NCI-H446 treated with DMSO at 0.1 percent for 48 hours (cell line): ENCODE measurements around the gene SHC3.

ENCODE experiments used
- DNase-seq: peaks from one replicate; lab custom pipeline; 2025; lab: John Stamatoyannopoulos, UW

The SHC3 gene

GRCh38 chr9:89106224-89106851 is 72.3 kb downstream of the SHC3 start:
- no peak for DNase-seq

GRCh38 chr9:89104821-89105220 is 73.8 kb downstream of the SHC3 start:
- DNase-seq: no peak

DNA sequence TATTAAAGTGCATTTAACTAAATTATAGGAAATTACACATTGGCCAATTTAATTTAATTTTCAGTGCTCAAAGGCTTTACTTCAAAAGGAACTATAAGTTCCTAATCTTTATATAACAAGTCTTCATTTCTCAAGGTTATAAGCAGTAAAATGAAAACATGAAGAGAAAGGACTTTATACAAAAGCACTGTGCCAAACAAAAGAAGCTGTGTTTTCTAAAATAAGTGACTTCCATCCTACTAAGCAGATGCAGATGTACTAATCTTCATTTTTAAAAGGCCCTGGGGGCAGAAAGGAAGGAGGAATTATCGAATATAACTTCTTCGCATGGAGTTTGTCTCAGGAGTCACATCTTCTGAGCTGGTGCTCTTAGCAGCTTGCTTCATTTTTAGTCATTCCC is 81.4 kb downstream of the SHC3 start:
- no peak for DNase-seq

GRCh38 chr9:89096807-89097206 is 81.8 kb downstream of the SHC3 start:
- DNase-seq: no peak

- DNase-seq: no peak
These were observed 82.7 kb downstream of the SHC3 start for GRCh38 chr9:89095761-89096528.

DNA sequence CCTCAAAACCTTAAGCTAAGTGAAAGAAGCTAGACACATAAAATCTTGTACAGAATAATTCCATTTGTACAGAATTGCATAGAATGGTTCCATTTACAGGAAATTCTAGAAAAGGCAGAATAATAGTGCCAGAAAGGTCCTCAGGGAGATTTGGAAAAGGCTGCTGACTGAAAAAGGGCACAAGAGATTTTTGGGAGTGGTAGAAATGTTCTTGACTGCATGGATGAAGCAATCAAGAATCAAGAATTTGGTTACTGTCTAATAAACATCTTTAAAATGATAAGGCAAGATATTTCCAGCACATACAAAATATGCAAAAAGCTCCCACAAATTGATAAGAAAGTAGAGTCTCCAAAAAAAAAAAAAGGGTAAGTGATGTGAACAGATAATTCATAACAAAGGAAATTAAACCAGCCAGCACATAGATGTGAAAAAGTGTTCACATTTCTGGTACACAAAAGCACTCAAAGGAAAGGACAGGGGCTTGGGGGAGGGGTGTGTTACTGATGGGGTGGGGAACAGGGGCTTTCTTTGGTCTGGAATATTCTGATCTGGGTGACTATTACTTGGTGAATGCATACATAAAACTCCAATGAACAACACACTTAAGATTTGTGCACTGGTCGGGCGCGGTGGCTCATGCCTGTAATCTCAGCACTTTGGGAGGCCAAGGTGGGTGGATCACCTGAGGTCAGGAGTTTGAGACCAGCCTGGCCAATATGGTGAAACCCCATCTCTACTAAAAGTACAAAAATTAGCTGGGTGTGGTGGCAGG is 85.2 kb downstream of the SHC3 start:
- DNase-seq: no peak

GRCh38 chr9:89089176-89089575 is 89.4 kb downstream of the SHC3 start:
- DNase-seq: no peak

DNA sequence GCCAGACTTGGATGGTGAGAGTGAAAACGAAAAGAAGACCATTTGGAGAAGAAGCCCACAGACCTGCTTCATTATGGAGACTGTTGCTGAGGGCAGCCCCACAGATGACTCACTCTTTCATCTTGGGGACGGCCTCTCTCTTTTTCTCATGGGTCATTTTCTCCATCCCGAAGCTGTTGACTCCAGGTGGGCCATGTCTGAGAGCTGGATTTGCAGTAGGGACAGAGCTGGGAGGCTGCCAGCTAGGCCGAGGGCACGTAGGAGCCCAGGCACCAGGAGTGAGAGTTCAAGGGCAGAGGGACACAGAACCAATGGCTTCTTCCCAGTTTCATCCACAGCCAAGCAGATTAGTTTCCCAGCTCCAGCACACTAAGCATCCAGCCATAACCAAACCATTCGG is 95.0 kb downstream of the SHC3 start:
- DNase-seq: no peak

DNA sequence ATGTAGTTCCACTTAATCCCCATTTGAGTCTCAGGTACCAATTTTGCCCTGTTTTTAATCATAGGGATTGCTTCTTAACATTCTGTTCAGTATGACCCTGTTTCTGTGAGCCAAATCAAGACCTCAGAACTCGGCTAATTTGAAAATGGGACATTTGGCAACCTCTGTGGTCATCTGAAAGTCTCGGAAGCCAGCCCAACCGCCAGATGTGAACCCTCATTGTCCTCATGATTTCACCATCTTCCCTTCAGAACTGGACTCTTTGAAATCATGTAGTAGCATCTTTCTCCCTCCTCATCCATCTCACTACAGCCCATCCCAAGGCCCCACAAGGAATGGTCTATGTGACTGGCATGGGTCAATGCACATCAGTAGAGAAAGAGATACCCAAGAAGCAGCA is 98.4 kb downstream of the SHC3 start:
- DNase-seq: no peak

GRCh38 chr9:89079391-89079790 is 99.2 kb downstream of the SHC3 start:
- DNase-seq: no peak

DNA sequence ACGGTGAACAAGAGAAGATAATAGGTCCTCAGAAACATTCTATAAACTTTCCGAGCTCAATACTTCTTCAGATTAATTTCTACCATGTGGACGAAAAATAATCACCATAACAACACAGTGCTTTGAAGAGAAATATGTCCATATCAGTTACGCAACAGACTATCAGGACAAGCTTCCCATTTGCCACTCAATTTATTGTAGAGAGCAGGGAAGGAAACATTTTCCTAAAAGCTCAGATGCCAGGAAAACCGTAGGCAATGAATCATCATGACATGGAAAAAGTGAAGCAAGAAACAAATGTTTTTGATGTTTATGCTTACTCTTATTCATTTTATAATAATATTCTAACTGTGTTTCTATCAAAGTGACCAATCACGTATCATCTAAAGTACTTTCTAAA is 99.8 kb downstream of the SHC3 start:
- no peak for DNase-seq

- DNase-seq: no peak
These were observed 100.2 kb downstream of the SHC3 start for GRCh38 chr9:89078421-89078820.

GRCh38 chr9:89077519-89077918 is 101.1 kb downstream of the SHC3 start:
- no peak for DNase-seq

- DNase-seq: no peak
These were observed 105.2 kb downstream of the SHC3 start for GRCh38 chr9:89073397-89073796.

DNA sequence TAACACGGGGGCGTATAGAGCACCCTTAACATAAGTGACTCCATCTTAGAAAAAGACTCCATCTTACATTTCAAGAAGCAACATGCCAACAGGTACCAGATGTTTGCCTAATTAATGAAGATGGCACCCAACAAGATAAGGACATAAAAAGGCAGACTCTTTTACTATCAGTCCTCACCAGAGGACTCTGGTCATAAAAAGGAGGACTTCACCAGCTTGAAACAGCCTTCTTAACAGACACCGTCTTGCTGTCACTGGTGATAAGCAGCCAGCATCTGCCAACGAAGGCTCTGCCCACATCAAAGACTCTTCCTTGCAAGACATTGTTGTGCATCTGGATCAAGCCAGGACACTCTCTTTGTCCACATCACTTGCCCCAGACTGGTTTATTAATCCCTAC is 107.0 kb downstream of the SHC3 start:
- no peak for DNase-seq

DNA sequence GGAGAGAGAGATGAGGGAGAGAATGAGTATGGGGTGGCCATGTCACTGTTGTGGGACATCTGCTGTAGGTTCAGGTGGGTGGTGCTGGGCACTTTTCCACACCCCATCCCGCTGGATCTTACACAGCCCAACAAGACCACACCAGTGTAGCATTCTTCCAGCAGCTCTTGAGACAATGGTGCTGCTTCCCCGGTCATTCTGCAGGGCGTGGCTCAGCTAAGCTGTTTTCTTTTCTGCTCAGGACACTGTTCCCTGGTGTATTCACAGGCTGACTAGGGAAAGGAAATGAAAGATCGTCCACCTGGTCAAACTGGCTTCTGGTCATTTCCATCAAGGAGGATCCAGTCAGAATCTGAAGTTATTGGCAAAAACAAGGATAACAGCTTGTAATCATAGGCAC is 111.8 kb downstream of the SHC3 start:
- DNase-seq: no peak

DNA sequence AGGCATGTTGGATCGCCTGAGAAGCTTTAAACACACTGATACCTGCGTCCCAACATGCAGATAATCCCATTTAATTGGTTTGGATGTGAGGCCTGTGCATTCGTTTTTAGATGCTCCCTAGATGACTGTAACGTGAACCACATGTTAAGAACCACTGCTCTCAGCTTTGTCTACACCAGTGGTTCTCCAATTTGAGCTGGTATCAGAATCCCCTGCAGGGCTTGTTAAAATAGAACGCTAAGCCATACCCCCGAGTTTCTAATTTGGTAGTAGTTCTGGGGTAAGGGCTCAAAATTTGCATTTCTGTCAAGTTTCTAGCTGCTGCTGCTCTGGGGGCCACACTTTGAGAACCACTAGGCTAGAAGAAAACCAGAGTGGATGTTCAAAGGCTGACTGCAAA is 112.7 kb downstream of the SHC3 start:
- DNase-seq: no peak

GRCh38 chr9:89060790-89061189 is 117.8 kb downstream of the SHC3 start:
- DNase-seq: no peak

- no peak for DNase-seq
These were observed 118.6 kb downstream of the SHC3 start for GRCh38 chr9:89059925-89060506.

DNA sequence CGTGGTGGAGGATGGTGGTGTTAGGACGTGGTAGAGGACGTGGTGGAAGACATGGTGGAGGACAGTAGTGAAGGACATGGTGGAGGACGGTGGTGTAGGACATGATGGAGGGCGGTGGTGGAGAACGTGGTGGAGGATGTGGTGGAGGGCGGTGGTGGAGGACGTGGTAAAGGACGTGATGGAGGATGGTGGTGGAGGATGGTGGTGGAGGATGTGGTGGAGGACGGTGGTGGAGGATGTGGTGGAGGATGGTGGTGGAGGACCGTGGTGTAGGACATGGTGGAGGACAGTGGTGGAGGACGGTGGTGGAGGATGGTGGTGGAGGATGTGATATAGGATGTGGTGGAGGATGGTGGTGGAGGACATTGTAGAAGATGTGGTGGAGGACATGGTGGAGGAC is 119.7 kb downstream of the SHC3 start:
- no peak for DNase-seq

DNA sequence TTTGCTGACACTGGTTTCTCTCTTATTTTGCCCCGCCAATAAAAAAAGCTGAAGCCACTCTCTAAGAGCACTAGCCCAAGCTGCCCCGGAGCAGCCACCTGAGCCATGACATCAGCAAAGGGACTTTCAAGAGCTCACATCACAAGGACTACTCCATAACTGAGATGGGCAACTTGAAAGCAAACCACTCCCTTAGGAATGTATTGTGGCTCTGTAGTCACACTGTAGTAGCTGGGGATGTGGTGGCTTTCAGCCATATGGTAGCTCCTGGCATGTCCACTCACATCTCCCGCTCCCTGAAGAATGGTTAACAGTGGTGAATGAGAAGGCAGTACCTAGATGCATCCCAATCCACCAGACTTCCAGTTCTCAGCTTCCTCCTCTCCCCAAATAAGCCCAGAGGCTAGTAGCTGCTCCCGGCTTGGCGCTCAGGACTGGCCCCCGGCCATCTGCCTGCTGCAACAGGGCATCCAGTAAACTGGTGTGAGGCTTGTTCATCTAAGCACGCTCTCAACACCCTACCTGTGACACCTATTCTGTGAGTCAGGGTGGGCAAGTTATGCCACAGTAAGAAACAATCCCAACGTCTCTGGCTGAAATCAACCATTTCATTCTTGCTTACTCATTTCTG is 123.6 kb downstream of the SHC3 start:
- no peak for DNase-seq

DNA sequence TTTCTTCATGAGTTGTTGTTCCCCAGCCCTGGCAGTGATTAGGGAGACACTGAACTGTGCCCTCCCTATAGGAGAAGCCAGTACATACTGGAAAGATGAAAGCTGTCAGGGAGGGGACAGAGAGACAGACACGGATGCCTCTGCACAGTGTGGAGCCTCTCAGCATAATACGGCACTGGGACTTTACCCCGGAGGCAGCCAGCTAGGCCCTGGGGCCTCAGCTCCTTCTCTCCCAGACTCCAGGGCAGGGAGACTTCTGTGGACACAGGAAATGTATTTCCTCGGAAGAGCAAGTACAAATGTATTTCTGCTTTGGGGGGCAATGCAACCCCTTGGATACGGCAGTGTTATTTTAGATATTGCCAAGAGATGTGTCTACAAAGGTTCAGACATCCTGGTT is 125.3 kb downstream of the SHC3 start:
- no peak for DNase-seq
